HCT116 (cell line): ENCODE measurements around the gene WSCD2.

Source experiments
- CEBPB ChIP-seq: IDR thresholded peaks from 2 replicates; pipeline ENCODE4 v1.6.1; 2012; ENCODE audit warnings: low read depth
- EZH2 ChIP-seq: fragments of 200-600 bp; sonication (generic); IDR thresholded peaks from 2 replicates; pipeline ENCODE4 v1.6.1; 2017; ENCODE audit warnings: antibody characterized with exemption, mixed run types
- EZH2phosphoT487 ChIP-seq: fragments of 200-600 bp; IDR thresholded peaks from 2 replicates; pipeline ENCODE4 v1.6.1; 2018; ENCODE audit warnings: antibody characterized with exemption, borderline replicate concordance
- POLR2A ChIP-seq: IDR thresholded peaks from 2 replicates; pipeline ENCODE4 v1.7.0; 2011; ENCODE audit warnings: borderline replicate concordance; ENCODE audit not compliant: insufficient read depth, insufficient read length; ENCODE audit errors: extremely low read depth
- POLR2AphosphoS5 ChIP-seq: IDR thresholded peaks from 2 replicates; pipeline ENCODE4 v1.6.1; 2011; ENCODE audit warnings: mild to moderate bottlenecking, low read depth, low read length, moderate library complexity
- RAD21 ChIP-seq: IDR thresholded peaks from 2 replicates; pipeline ENCODE4 v1.6.1; 2012; ENCODE audit warnings: low read depth, mild to moderate bottlenecking
- TCF7L2 ChIP-seq: IDR thresholded peaks from 2 replicates; pipeline ENCODE4 v1.7.0; 2011; ENCODE audit warnings: borderline replicate concordance, inconsistent platforms; ENCODE audit not compliant: insufficient read depth, insufficient read length; ENCODE audit errors: extremely low read depth
- ZFX ChIP-seq: fragments of 450-650 bp; IDR thresholded peaks from 2 replicates; pipeline ENCODE4 v1.6.1; 2017
- ZNF274 ChIP-seq: fragments of 200-500 bp; sonication (Bioruptor generic); IDR thresholded peaks from 2 replicates; pipeline ENCODE4 v1.6.1; 2014; ENCODE audit warnings: mild to moderate bottlenecking, low read depth, low read length, inconsistent platforms
- TF ChIP-seq, protein P1 (sequence below): IDR thresholded peaks from 2 replicates; pipeline ENCODE4 v1.6.1; 2012; ENCODE audit warnings: low read depth
- TF ChIP-seq, protein P2 (sequence below), 3 experiments: fragments of 200-600 bp in 1 of 3; sonication (generic) in 1 of 3; IDR thresholded peaks in 2 of 3; conservative IDR thresholded peaks in 1 of 3; 2 replicates each; pipeline ENCODE4 v1.5.1; 2012 to 2017; ENCODE audit warnings: low read depth in 2 of 3, low read length in 2 of 3, antibody characterized with exemption in 1 of 3, borderline replicate concordance in 1 of 3, control low read depth in 1 of 3, mild to moderate bottlenecking in 1 of 3, mixed read lengths in 1 of 3, mixed run types in 1 of 3, moderate library complexity in 1 of 3; ENCODE audit not compliant: insufficient read depth in 1 of 3
- TF ChIP-seq, protein P3 (sequence below): IDR thresholded peaks from 2 replicates; pipeline ENCODE4 v1.6.1; 2012
- TF ChIP-seq, protein P4 (sequence below): IDR thresholded peaks from 2 replicates; pipeline ENCODE4 v1.6.1; 2012

DNA sequence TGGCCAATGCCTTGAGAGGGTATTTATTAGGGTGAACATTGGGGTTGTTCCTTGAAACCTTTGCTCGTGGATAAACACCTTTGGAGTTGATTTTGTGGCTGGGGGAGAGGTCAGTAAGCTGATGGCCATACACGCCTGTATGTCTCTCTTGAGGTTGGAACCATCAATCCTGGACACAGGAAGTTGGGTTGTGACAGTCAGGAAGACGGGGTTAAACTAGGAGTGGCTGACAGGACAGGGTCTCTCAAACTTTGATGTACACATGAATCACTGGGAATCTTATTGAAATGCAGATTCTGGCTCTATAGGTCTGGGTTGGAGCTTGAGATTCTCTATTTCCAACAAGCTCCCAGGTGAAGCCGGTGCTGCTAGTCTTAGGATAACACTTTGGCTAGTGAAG lies 12.8 kb upstream of the WSCD2 start:
- no peak for TF ChIP-seq POLR2A
- TF ChIP-seq, protein P1, sequence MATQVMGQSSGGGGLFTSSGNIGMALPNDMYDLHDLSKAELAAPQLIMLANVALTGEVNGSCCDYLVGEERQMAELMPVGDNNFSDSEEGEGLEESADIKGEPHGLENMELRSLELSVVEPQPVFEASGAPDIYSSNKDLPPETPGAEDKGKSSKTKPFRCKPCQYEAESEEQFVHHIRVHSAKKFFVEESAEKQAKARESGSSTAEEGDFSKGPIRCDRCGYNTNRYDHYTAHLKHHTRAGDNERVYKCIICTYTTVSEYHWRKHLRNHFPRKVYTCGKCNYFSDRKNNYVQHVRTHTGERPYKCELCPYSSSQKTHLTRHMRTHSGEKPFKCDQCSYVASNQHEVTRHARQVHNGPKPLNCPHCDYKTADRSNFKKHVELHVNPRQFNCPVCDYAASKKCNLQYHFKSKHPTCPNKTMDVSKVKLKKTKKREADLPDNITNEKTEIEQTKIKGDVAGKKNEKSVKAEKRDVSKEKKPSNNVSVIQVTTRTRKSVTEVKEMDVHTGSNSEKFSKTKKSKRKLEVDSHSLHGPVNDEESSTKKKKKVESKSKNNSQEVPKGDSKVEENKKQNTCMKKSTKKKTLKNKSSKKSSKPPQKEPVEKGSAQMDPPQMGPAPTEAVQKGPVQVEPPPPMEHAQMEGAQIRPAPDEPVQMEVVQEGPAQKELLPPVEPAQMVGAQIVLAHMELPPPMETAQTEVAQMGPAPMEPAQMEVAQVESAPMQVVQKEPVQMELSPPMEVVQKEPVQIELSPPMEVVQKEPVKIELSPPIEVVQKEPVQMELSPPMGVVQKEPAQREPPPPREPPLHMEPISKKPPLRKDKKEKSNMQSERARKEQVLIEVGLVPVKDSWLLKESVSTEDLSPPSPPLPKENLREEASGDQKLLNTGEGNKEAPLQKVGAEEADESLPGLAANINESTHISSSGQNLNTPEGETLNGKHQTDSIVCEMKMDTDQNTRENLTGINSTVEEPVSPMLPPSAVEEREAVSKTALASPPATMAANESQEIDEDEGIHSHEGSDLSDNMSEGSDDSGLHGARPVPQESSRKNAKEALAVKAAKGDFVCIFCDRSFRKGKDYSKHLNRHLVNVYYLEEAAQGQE, result no peak
- no peak for TF ChIP-seq EZH2
- no peak for TF ChIP-seq EZH2phosphoT487
- TF ChIP-seq, protein P2, sequence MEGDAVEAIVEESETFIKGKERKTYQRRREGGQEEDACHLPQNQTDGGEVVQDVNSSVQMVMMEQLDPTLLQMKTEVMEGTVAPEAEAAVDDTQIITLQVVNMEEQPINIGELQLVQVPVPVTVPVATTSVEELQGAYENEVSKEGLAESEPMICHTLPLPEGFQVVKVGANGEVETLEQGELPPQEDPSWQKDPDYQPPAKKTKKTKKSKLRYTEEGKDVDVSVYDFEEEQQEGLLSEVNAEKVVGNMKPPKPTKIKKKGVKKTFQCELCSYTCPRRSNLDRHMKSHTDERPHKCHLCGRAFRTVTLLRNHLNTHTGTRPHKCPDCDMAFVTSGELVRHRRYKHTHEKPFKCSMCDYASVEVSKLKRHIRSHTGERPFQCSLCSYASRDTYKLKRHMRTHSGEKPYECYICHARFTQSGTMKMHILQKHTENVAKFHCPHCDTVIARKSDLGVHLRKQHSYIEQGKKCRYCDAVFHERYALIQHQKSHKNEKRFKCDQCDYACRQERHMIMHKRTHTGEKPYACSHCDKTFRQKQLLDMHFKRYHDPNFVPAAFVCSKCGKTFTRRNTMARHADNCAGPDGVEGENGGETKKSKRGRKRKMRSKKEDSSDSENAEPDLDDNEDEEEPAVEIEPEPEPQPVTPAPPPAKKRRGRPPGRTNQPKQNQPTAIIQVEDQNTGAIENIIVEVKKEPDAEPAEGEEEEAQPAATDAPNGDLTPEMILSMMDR (IDR thresholded peaks at IDR 0.05 in 2 of 3, conservative IDR thresholded peaks at IDR 0.05 in 1 of 3; ENCODE audit: borderline replicate concordance in 1 of 3, insufficient read depth in 1 of 3, low read depth in 2 of 3, low read length in 2 of 3), result no peak
- TF ChIP-seq POLR2AphosphoS5, result no peak
- no peak for TF ChIP-seq CEBPB
- TF ChIP-seq TCF7L2, result no peak
- TF ChIP-seq RAD21, result no peak
- TF ChIP-seq ZNF274, result no peak
- no peak for TF ChIP-seq ZFX
- TF ChIP-seq, protein P3, sequence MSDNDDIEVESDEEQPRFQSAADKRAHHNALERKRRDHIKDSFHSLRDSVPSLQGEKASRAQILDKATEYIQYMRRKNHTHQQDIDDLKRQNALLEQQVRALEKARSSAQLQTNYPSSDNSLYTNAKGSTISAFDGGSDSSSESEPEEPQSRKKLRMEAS, result no peak
- TF ChIP-seq, protein P4, sequence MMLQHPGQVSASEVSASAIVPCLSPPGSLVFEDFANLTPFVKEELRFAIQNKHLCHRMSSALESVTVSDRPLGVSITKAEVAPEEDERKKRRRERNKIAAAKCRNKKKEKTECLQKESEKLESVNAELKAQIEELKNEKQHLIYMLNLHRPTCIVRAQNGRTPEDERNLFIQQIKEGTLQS, result no peak
